Colonic mucosa (tissue), 4 donors: ENCODE data around the gene LATS1. TPM values are rescaled to one million over a fixed set of nuclear protein-coding genes. Genes with fewer than 3 reads are reported as not detected.

ENCODE experiments used
- DNase-seq: peaks from one replicate; pipeline ENCODE4 v3.0.0-alpha.2; 2020
- H3K27ac ChIP-seq: fragments of 200-600 bp; one replicate; pipeline ENCODE4 v1.8.0; 2021
- H3K27me3 ChIP-seq: fragments of 200-600 bp; one replicate; pipeline ENCODE4 v1.8.0; 2021
- H3K36me3 ChIP-seq: fragments of 200-600 bp; one replicate; pipeline ENCODE4 v1.8.0; 2021
- H3K4me1 ChIP-seq: fragments of 200-600 bp; one replicate; pipeline ENCODE4 v1.8.0; 2021; ENCODE audit warnings: mild to moderate bottlenecking
- H3K4me3 ChIP-seq: fragments of 200-600 bp; one replicate; pipeline ENCODE4 v1.8.0; 2021
- H3K9ac ChIP-seq, 2 donors: one replicate each; pipeline ENCODE4 v1.7.0; 2013; ENCODE audit warnings: control low read depth in 2 of 2, low read depth in 2 of 2, low read length in 2 of 2
- H3K9me3 ChIP-seq: fragments of 200-600 bp; one replicate; pipeline ENCODE4 v1.8.0; 2021
- CTCF ChIP-seq: fragments of 200-600 bp; IDR thresholded peaks from one replicate; pipeline ENCODE4 v1.8.0; 2022; ENCODE audit warnings: antibody characterized with exemption, mild to moderate bottlenecking
- intact Hi-C: fragments of 100-400 bp; cut with DNase I; formaldehyde crosslinking; loops from one replicate; pipeline ENCODE4 v1.14.1; 2022
- total RNA-seq, 2 donors: library from RNA; stranded (reverse); fragmentation: NEBNext Ultra II Directional in 1 of 2; extraction: Animal tissue kit (Norgen Biotek cat#: 25700) in 1 of 2; gene quantifications; one replicate each; pipeline ENCODE4 v1.2.1, GENCODE V29; 2021
- donor health status: healthy.
- donor health status: DM: no; HTN: no; CAD: no.
- donor health status: DM: no; HTN: no; CAD: no.

The LATS1 gene
- total RNA-seq, 2 donors from 2014 or later: 17.2 to 26.5 TPM

GRCh38 chr6:149646599-149646998, 71.3 kb downstream of the LATS1 start:
- Histone ChIP-seq H3K36me3 (no peaks in the 10 kb centered on the region), H3K4me3 (no peak overlapping the region), H3K27ac (no peak overlapping the region), H3K27me3 (no peaks in the 10 kb centered on the region), H3K9ac (no peak overlapping the region), H3K4me1 (no peaks in the 10 kb centered on the region), H3K9me3 (no peaks in the 10 kb centered on the region)
- intact Hi-C loops: no loop called here
- no peak for TF ChIP-seq CTCF
- no peak for DNase-seq

- TF ChIP-seq CTCF: no peak
- H3K9me3 ChIP-seq: no peaks in the 10 kb centered on the region
- H3K27ac ChIP-seq: no peak overlapping the region
- no peaks in the 10 kb centered on the region for H3K36me3 ChIP-seq
- H3K4me3 ChIP-seq: no peak overlapping the region
- no peaks in the 10 kb centered on the region for H3K27me3 ChIP-seq
- no peak for DNase-seq
- intact Hi-C loops: no loop called here
- no peaks in the 10 kb centered on the region for H3K4me1 ChIP-seq
- H3K9ac ChIP-seq: no peak overlapping the region
Measured at GRCh38 chr6:149642829-149643580, 74.9 kb downstream of the LATS1 start.

GRCh38 chr6:149636124-149636523, 81.8 kb downstream of the LATS1 start:
- Histone ChIP-seq H3K9me3 (no peaks in the 10 kb centered on the region), H3K4me1 (no peaks in the 10 kb centered on the region), H3K27me3 (no peaks in the 10 kb centered on the region), H3K36me3 (peaks cover 4% of the 10 kb centered on the region), H3K27ac (no peak overlapping the region), H3K9ac (no peak overlapping the region), H3K4me3 (no peak overlapping the region)
- TF ChIP-seq CTCF: no peak
- peak; percentile 21 for DNase-seq
- intact Hi-C loops: no loop called here

GRCh38 chr6:149634315-149634714, 83.6 kb downstream of the LATS1 start:
- Histone ChIP-seq H3K4me3 (no peak overlapping the region), H3K27me3 (no peaks in the 10 kb centered on the region), H3K4me1 (no peaks in the 10 kb centered on the region), H3K36me3 (peaks cover 4% of the 10 kb centered on the region), H3K9ac (no peak overlapping the region), H3K9me3 (no peaks in the 10 kb centered on the region), H3K27ac (no peak overlapping the region)
- intact Hi-C loops: no loop called here
- no peak for DNase-seq
- TF ChIP-seq CTCF: no peak

GRCh38 chr6:149628875-149629510, 88.9 kb downstream of the LATS1 start:
- Histone ChIP-seq H3K4me3 (no peak overlapping the region), H3K27me3 (no peaks in the 10 kb centered on the region), H3K4me1 (no peaks in the 10 kb centered on the region), H3K36me3 (peaks cover 4% of the 10 kb centered on the region), H3K9ac (no peak overlapping the region), H3K9me3 (no peaks in the 10 kb centered on the region), H3K27ac (no peak overlapping the region)
- intact Hi-C loops: no loop called here
- no peak for TF ChIP-seq CTCF
- no peak for DNase-seq
